Measurements from ENCODE around the gene UBL3.

- TF ChIP-seq CTCF (IDR thresholded peaks at IDR 0.05) (no peak), EZH2 (IDR thresholded peaks at IDR 0.05) (no peak)
Observed at GRCh38 chr13:29810145-29810742, 40.2 kb downstream of the UBL3 start.

Measured in neural progenitor cell (in vitro differentiated cells).